HL-60 (cell line): ENCODE measurements around the gene AFG3L2.

Experiments used
- DNase-seq, 2 experiments: peaks; one replicate each; pipeline ENCODE4 v3.0.0-alpha.2; 2010 to 2020; ENCODE audit warnings: low read depth in 1 of 2, low spot score in 1 of 2
- H3K27ac ChIP-seq: fragments of 250-450 bp; sonication (Bioruptor Pico); replicated peaks from 2 replicates; pipeline ENCODE4 v1.5.1; 2020; ENCODE audit warnings: mild to moderate bottlenecking, moderate library complexity
- H3K27me3 ChIP-seq: fragments of 250-450 bp; sonication (Bioruptor Pico); 2 replicates; pipeline ENCODE4 v1.5.1; 2021; ENCODE audit warnings: mild to moderate bottlenecking, moderate library complexity; ENCODE audit not compliant: insufficient read depth, poor library complexity, severe bottlenecking
- H3K4me3 ChIP-seq: replicated peaks from 2 replicates; pipeline ENCODE4 v1.5.1; 2011; ENCODE audit warnings: mild to moderate bottlenecking, control low read depth, low read length; ENCODE audit not compliant: insufficient read depth
- GABPA ChIP-seq: IDR thresholded peaks from 2 replicates; pipeline ENCODE4 v1.6.1; 2012; ENCODE audit warnings: low read depth
- POLR2AphosphoS5 ChIP-seq: IDR thresholded peaks from 2 replicates; pipeline ENCODE4 v1.6.1; 2012; ENCODE audit warnings: low read depth
- SPI1 ChIP-seq: IDR thresholded peaks from 2 replicates; pipeline ENCODE4 v1.6.1; 2012; ENCODE audit warnings: low read depth, mild to moderate bottlenecking, borderline replicate concordance
- TF ChIP-seq, protein P1 (sequence below): IDR thresholded peaks from one replicate; pipeline ENCODE4 v1.5.1; 2011; ENCODE audit warnings: low read length, control low read depth, inconsistent platforms; ENCODE audit not compliant: insufficient read depth
- TF ChIP-seq, protein P2 (sequence below): IDR thresholded peaks from 2 replicates; pipeline ENCODE4 v1.6.1; 2012; ENCODE audit warnings: low read depth; ENCODE audit not compliant: insufficient replicate concordance

The AFG3L2 gene

DNA sequence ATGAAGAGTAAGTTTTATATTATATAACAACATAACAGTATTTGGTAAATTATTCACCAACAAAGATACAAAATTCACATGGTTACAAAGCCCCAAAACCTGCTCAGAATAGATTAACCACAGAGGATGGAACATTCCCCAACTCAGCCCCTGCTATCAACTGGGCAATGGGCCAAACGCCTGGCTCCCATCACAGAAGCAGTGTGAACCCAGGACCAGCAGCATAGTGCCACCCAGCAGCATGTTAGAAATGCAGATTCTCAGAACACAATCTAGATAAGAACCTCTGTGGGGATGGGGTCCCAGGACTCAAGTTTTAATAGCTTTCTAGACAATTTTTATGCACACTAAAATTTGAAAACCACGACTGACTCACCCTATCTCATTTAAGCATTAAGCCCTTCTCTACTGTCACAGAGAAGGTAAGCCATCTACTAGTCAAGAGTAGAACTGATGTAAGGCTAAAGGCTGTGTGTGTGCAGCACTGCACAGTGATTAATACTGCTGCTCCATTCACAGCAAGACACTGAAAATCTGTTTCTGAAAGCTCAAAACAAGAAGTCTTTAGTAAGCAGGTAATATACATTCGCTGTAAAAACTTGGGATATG lies 15.2 kb downstream of the AFG3L2 start:
- no peak for DNase-seq
- Histone ChIP-seq H3K27me3 (no peaks in the 10 kb centered on the region), H3K27ac (no peak overlapping the region), H3K4me3 (no peak overlapping the region)
- TF ChIP-seq SPI1 (no peak), GABPA (no peak), POLR2AphosphoS5 (no peak)
- TF ChIP-seq, protein P1, sequence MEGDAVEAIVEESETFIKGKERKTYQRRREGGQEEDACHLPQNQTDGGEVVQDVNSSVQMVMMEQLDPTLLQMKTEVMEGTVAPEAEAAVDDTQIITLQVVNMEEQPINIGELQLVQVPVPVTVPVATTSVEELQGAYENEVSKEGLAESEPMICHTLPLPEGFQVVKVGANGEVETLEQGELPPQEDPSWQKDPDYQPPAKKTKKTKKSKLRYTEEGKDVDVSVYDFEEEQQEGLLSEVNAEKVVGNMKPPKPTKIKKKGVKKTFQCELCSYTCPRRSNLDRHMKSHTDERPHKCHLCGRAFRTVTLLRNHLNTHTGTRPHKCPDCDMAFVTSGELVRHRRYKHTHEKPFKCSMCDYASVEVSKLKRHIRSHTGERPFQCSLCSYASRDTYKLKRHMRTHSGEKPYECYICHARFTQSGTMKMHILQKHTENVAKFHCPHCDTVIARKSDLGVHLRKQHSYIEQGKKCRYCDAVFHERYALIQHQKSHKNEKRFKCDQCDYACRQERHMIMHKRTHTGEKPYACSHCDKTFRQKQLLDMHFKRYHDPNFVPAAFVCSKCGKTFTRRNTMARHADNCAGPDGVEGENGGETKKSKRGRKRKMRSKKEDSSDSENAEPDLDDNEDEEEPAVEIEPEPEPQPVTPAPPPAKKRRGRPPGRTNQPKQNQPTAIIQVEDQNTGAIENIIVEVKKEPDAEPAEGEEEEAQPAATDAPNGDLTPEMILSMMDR: no peak
- TF ChIP-seq, protein P2, sequence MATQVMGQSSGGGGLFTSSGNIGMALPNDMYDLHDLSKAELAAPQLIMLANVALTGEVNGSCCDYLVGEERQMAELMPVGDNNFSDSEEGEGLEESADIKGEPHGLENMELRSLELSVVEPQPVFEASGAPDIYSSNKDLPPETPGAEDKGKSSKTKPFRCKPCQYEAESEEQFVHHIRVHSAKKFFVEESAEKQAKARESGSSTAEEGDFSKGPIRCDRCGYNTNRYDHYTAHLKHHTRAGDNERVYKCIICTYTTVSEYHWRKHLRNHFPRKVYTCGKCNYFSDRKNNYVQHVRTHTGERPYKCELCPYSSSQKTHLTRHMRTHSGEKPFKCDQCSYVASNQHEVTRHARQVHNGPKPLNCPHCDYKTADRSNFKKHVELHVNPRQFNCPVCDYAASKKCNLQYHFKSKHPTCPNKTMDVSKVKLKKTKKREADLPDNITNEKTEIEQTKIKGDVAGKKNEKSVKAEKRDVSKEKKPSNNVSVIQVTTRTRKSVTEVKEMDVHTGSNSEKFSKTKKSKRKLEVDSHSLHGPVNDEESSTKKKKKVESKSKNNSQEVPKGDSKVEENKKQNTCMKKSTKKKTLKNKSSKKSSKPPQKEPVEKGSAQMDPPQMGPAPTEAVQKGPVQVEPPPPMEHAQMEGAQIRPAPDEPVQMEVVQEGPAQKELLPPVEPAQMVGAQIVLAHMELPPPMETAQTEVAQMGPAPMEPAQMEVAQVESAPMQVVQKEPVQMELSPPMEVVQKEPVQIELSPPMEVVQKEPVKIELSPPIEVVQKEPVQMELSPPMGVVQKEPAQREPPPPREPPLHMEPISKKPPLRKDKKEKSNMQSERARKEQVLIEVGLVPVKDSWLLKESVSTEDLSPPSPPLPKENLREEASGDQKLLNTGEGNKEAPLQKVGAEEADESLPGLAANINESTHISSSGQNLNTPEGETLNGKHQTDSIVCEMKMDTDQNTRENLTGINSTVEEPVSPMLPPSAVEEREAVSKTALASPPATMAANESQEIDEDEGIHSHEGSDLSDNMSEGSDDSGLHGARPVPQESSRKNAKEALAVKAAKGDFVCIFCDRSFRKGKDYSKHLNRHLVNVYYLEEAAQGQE: no peak

DNA sequence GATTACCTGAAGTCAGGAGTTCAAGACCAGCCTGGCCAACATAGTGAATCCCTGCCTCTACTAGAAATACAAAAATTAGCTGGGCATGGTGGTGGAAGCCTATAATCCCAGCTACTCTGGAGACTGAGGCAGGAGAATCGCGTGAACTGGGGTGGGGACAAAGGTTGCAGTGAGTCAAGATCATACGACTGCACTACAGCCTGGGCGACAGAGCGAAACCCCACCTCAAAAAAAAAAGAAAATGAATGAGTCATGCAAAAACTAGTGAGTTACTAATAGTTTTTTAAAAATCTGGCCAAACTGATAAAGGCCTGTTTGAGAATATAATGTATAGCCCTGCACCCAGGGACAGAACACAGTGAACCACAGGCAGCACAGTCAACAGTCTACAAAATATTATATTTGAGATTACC lies 17.5 kb downstream of the AFG3L2 start:
- H3K4me3 ChIP-seq: no peak overlapping the region
- H3K27ac ChIP-seq: no peak overlapping the region
- no peaks in the 10 kb centered on the region for H3K27me3 ChIP-seq
- TF ChIP-seq POLR2AphosphoS5 (no peak), SPI1 (no peak), GABPA (no peak)
- TF ChIP-seq, protein P2: no peak
- TF ChIP-seq, protein P1: no peak
- DNase-seq: no peak

- Histone ChIP-seq H3K4me3 (no peak overlapping the region), H3K27ac (no peak overlapping the region), H3K27me3 (no peaks in the 10 kb centered on the region)
- DNase-seq: no peak
- TF ChIP-seq SPI1 (no peak), GABPA (no peak), POLR2AphosphoS5 (no peak)
- TF ChIP-seq, protein P1: no peak
- TF ChIP-seq, protein P2: no peak
Measured at GRCh38 chr18:12352188-12352587, 24.8 kb downstream of the AFG3L2 start.
